Lower leg skin (tissue), 4 donors: Measurements from ENCODE around the gene SEMA6A. TPM values are rescaled to one million over a fixed set of nuclear protein-coding genes. Genes with fewer than 3 reads are reported as not detected.

ENCODE experiments used
- DNase-seq, 2 donors: peaks; one replicate each; pipeline ENCODE4 v3.0.0-alpha.2; 2019; ENCODE audit warnings: low spot score in 2 of 2
- H3K4me3 ChIP-seq: fragments of 200-600 bp; sonication (generic); 2 replicates; pipeline ENCODE4 v1.5.1; 2017; ENCODE audit warnings: mild to moderate bottlenecking, low read depth; ENCODE audit not compliant: poor library complexity, severe bottlenecking
- POLR2A ChIP-seq, 2 donors: fragments of 450-650 bp; IDR thresholded peaks; one replicate each; pipeline ENCODE4 v1.6.1; 2016 to 2017; ENCODE audit warnings: antibody characterized with exemption in 2 of 2, mild to moderate bottlenecking in 1 of 2, moderate library complexity in 1 of 2
- WGBS, 2 donors: methylation state at CpG; one replicate each; pipeline ENCODE4 v1.1.5; 2018; 5-methylcytosine and 5-hydroxymethylcytosine counted together
- intact Hi-C: fragments of 100-400 bp; cut with DNase I; formaldehyde crosslinking; loops from one replicate; pipeline ENCODE4 v1.15.0; 2023; ENCODE audit warnings: low total_unique reads
- total RNA-seq, 4 donors: library from RNA; depleted of rRNA; stranded (reverse); fragments of >200 nt; gene quantifications; one replicate each; pipeline ENCODE4 v1.1.0, GENCODE V29; 2016
- TF ChIP-seq, protein P1 (sequence below), 3 donors: fragments of 450-650 bp; IDR thresholded peaks; one replicate each; pipeline ENCODE4 v1.5.1; 2016; ENCODE audit warnings: antibody characterized with exemption in 3 of 3, mild to moderate bottlenecking in 3 of 3, moderate library complexity in 2 of 3

The SEMA6A gene
- total RNA-seq, 4 donors from 2014 or later = 7.0 to 21.8 (median 10.1) TPM

DNA sequence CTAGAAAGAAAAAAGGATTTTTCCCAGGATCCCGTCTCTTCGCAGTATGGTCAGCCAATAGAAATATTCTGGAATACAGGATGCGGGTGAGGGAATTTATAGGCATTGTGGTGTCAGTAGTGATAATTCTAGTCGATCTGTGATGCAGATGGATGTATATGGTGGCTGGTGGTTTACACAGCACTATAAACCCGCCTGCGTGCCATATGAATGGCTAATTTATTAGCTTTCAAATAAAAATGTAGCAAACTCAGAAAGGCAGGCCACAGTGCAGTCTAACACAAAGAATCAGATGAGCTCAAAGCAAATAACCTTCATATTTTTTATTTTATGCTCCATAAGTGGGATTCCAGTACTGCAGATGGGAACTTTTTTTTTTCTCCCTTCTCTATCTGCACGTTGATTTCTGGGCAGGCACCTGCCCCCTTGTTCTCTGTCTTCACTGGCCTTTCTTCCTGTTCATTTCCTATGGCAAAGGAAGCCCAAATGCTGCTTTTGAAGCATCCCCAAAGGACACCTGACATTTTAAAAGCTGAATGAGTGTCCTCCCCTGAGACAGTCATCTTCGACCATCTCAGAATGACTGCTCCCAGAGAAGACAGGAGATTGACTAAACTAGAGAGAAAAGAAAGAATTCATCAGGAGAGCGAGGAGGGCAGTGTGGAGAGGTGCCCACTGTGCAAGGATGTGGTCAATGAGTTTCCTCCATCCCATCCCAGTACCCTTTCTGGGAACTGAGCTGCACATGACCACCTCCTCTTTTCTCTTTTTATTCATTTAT, 52.1 kb downstream of the SEMA6A start:
- no peak overlapping the region for H3K4me3 ChIP-seq
- intact Hi-C loops = no loop called here
- WGBS, 2 donors = 79 to 84% methylated on average over 9 of the region's 9 CpGs
- no peak for TF ChIP-seq POLR2A (IDR thresholded peaks at IDR 0.05)
- TF ChIP-seq, protein P1, sequence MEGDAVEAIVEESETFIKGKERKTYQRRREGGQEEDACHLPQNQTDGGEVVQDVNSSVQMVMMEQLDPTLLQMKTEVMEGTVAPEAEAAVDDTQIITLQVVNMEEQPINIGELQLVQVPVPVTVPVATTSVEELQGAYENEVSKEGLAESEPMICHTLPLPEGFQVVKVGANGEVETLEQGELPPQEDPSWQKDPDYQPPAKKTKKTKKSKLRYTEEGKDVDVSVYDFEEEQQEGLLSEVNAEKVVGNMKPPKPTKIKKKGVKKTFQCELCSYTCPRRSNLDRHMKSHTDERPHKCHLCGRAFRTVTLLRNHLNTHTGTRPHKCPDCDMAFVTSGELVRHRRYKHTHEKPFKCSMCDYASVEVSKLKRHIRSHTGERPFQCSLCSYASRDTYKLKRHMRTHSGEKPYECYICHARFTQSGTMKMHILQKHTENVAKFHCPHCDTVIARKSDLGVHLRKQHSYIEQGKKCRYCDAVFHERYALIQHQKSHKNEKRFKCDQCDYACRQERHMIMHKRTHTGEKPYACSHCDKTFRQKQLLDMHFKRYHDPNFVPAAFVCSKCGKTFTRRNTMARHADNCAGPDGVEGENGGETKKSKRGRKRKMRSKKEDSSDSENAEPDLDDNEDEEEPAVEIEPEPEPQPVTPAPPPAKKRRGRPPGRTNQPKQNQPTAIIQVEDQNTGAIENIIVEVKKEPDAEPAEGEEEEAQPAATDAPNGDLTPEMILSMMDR (IDR thresholded peaks at IDR 0.05) = no peak
- no peak for DNase-seq

DNA sequence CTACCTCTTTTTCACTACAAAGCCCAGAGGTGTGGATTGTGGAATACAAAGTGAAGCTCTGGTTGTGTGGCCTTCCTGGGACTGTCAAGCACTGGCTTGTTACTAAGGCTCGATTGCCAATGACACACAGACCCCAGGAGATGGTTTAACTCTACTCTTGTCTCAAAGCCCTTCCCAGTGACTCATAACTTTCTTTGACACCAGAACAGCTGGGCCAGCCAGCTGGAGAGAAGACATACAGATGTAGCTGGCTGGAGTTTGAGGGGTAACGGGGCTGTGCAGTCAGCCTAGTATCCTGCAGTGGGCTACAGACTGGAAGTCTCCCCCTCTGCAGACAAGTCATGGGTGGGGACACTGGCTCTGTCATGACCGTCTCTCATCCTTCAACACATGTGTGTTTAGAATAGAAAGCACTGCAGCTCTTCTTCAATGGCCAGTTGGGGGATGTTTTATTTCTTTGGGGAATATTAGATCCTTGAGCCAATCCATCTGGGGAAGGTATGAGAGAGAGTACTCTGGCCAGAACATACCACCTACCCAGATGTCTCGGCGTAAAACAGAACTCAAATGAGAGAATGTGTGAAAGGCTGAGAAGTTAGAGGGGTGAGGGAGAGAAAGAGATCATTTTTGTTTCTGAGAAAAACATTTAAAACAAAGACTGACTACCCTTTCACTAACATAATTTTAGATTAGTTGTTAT, 53.3 kb downstream of the SEMA6A start:
- 51 to 56% methylated on average over 5 of the region's 5 CpGs for WGBS, 2 donors
- no peak for DNase-seq
- intact Hi-C loops = no loop called here
- TF ChIP-seq POLR2A (IDR thresholded peaks at IDR 0.05) = no peak
- TF ChIP-seq, protein P1 (IDR thresholded peaks at IDR 0.05) = no peak
- no peak overlapping the region for H3K4me3 ChIP-seq

DNA sequence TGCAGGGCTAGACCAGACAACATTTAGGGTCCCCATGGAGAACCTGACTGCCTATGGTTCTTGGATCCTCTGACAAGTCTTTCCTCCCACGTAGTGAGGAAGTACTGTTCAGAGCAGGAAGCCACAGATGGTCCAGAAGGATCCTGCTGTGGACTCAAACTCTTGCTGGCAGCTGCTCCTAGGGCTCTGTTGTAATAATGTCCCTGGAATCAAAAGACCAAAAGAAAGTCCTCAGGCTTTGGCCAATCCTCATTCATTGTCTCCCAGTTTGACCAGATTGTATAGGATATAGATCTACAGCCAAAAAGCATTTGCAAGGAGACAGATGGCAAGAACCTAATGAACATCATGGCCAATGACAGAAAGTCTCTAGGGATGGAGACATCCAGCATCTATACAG, 53.9 kb downstream of the SEMA6A start:
- H3K4me3 ChIP-seq = no peak overlapping the region
- DNase-seq = no peak
- intact Hi-C loops = no loop called here
- TF ChIP-seq, protein P1 (IDR thresholded peaks at IDR 0.05) = no peak
- TF ChIP-seq POLR2A (IDR thresholded peaks at IDR 0.05) = no peak
- 17 to 75% methylated on average over 1 of the region's 1 CpG for WGBS, 2 donors

DNA sequence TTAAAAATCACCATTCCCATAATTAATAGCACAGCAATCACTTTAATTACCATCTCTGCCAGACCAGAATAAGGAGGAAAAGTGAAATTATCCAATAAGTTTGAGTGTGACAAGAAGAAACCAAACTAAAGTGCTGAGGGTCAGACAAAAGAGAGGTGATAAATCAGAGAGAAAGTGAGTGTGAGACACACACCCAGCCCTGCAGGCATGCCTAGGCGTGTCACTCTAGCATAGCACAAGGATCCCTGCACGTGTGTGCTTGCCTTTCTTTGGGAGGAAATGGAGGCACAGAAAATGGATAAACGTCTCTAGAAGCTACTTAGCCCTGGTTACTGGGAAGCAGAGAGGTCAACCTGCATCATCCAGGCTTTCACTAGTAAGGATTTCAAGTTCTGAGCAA, 56.2 kb downstream of the SEMA6A start:
- intact Hi-C loops = no loop called here
- WGBS, 2 donors = 56 to 60% methylated on average over 3 of the region's 3 CpGs
- DNase-seq = no peak
- TF ChIP-seq, protein P1 (IDR thresholded peaks at IDR 0.05) = no peak
- no peak for TF ChIP-seq POLR2A (IDR thresholded peaks at IDR 0.05)
- no peak overlapping the region for H3K4me3 ChIP-seq

DNA sequence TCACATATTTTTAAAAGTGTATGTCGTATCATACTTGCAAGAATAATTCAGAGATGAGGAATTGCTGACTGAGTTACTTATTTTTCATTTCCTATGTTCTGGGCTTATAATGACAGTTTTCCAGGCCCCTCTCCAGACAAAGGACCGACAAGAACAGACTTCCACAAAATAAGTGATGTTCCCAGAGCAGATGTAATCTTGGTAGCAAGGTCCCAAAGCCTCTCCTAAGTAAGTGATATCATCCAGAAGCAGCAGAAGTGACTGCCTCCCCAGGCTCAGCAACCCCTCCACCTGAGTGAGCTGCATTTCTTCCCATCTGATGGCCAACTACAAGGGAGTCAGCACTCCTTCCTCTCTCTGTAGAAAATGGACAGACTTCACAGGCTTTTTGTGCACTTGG, 57.1 kb downstream of the SEMA6A start:
- DNase-seq = no peak
- no peak overlapping the region for H3K4me3 ChIP-seq
- TF ChIP-seq, protein P1 (IDR thresholded peaks at IDR 0.05) = no peak
- TF ChIP-seq POLR2A (IDR thresholded peaks at IDR 0.05) = no peak
- WGBS, 2 donors = 66 to 74% methylated on average over 2 of the region's 2 CpGs
- intact Hi-C loops = no loop called here
